Endothelial cell of hepatic sinusoid (primary cell): Measurements from ENCODE around the gene SLC25A40.

Source experiments
- in situ Hi-C: cut with HindIII; loops from 2 replicates; pipeline ENCODE4 v1.10.0; 2017; ENCODE audit warnings: low sequenced_read_pairs

Gene SLC25A40

DNA sequence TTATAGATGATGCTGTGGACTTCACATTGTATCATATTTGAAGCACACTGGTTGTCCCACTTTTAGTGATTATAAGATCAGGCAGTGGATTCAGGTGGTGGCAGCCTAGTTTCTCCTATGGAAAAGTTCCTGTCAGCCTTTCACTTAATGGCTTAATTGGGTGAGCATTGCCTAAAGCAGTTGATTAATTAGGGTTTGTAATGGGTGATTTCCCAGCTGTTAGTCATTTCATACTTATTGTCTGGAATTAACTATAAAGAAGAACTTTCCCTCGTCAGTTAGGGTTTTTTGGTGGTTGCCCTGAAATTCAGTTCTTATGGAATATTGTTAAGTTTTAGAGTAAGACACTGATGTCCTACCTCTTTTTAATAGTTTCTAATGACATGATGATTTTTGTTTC lies 78.8 kb downstream of the SLC25A40 start:
- in situ Hi-C loops = no loop called here

DNA sequence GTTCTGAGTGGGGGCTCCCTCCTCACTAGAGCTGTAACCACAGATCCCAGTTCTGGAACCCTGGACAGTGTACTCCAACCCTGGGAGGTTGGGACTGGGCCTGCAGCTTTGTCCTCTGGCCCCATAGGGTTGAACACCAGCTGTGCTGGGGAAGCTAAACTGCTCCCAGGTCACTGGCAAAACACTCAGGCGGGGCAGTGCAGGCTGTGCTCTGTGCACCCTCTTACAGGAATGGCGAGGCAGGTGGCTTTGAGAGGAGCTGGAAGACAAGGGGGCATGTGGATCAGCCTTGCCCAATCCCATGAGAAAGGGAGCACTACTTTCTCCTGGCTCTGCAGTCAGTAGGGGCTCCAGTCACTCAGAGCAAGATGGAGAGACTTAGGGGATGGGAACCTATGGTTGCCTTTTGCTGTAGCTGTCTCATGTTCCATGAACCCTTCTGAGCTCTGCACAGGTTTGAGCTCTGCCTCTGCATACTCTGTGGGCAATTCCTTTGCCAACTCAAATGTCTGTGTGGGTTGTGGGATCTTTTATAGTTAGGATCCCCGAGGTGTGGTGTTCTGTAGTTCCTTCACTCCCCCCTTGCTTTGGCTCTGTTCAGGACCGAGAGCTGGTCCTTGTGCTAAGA lies 90.7 kb downstream of the SLC25A40 start:
- in situ Hi-C loops = loop anchor here (5.0 kb wide), 1 partner anchor 83 kb away; no protein-coding TSS in a partner anchor

DNA sequence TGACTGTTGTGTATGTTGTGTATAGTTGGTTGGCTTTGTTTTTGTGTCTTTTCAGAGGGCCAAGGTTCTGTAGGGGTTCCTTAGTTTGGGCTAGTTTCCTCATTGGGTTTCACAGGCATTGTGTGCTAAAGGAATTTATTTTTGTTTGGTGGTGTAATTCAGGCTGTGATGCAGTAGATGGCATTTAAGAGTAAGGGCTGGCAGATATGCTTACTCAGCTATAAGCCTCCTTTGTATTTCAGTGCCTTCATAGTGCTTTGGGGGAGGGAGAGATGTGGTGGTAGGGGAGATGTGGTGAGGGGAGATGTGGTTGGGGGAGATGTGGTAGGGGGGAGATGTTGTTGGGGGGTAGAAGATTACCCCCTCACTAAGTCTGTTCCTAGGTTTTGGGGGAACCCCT lies 91.7 kb downstream of the SLC25A40 start:
- in situ Hi-C loops = no loop called here
